Measurements from ENCODE around the gene GRIP1.

- TF ChIP-seq LARP7 (IDR thresholded peaks at IDR 0.05): no peak
- TF ChIP-seq YBX1 (IDR thresholded peaks at IDR 0.05): no peak
- TF ChIP-seq TAF1 (IDR thresholded peaks at IDR 0.05; ENCODE audit: borderline replicate concordance, low read depth, low read length): no peak
- TF ChIP-seq IKZF2 (IDR thresholded peaks at IDR 0.05): no peak
- no peak for TF ChIP-seq HDAC6 (IDR thresholded peaks at IDR 0.05; ENCODE audit: unreplicated experiment)
- TF ChIP-seq, protein P1, sequence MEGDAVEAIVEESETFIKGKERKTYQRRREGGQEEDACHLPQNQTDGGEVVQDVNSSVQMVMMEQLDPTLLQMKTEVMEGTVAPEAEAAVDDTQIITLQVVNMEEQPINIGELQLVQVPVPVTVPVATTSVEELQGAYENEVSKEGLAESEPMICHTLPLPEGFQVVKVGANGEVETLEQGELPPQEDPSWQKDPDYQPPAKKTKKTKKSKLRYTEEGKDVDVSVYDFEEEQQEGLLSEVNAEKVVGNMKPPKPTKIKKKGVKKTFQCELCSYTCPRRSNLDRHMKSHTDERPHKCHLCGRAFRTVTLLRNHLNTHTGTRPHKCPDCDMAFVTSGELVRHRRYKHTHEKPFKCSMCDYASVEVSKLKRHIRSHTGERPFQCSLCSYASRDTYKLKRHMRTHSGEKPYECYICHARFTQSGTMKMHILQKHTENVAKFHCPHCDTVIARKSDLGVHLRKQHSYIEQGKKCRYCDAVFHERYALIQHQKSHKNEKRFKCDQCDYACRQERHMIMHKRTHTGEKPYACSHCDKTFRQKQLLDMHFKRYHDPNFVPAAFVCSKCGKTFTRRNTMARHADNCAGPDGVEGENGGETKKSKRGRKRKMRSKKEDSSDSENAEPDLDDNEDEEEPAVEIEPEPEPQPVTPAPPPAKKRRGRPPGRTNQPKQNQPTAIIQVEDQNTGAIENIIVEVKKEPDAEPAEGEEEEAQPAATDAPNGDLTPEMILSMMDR (IDR thresholded peaks at IDR 0.05 in 2 of 3, conservative IDR thresholded peaks at IDR 0.05 in 1 of 3; ENCODE audit: control insufficient read depth in 2 of 3, extremely low read depth in 1 of 3, insufficient read depth in 1 of 3, low read depth in 3 of 3, low read length in 3 of 3): no peak
- no peak for TF ChIP-seq CREB1 (IDR thresholded peaks at IDR 0.05; ENCODE audit: low read depth)
- no peak for TF ChIP-seq GATAD2B (conservative IDR thresholded peaks at IDR 0.05; ENCODE audit: low read depth)
- no peak for TF ChIP-seq DPF2 (IDR thresholded peaks at IDR 0.05)
- TF ChIP-seq SPI1 (IDR thresholded peaks at IDR 0.05; ENCODE audit: borderline replicate concordance, insufficient read depth, low read depth, low read length): no peak
- no peak for TF ChIP-seq ZNF274 (IDR thresholded peaks at IDR 0.05; ENCODE audit: insufficient read depth, insufficient read length)
- TF ChIP-seq FOXM1 (IDR thresholded peaks at IDR 0.05; ENCODE audit: low read depth, low read length): no peak
- TF ChIP-seq EZH2 (IDR thresholded peaks at IDR 0.05; ENCODE audit: borderline replicate concordance, control insufficient read depth, low read depth, low read length): no peak
Measured at GRCh38 chr12:66388517-66388916, 290.4 kb downstream of the GRIP1 start.

All from GM12878 (cell line).